ENCODE data around the gene ABI3.
A peak's percentile ranks its signal among the peaks of the same experiment; 100 is the strongest.

Gene ABI3

DNA sequence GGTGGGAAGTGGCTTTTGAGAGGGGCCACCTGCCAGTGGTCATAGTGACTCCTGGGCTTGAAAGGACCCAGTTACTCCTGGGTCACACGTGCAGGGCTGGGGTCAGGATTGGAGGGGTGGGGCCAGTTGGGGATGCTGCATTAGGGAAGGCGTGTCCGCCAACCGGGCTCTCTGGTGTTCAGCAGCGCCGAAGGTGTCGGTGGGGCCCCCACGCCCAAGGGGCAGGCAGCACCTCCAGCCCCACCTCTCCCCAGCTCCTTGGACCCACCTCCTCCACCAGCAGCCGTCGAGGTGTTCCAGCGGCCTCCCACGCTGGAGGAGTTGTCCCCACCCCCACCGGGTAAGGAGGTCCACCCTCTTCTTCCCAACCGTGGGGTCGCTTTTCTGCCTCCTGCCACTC is 9.5 kb downstream of the ABI3 start:
- in situ Hi-C loops (cut with HindIII; ENCODE audit: low pct_ligation_motif_present, low sequenced_read_pairs) = no loop called here
- TF ChIP-seq CTCF (IDR thresholded peaks at IDR 0.05; ENCODE audit: low read depth, low read length, missing control alignments) = no peak
- DNase-seq = no peak
- H3K4me3 ChIP-seq (ENCODE audit: low read depth, low read length) = no peak overlapping the region
- H3K27ac ChIP-seq = no peak overlapping the region
- peaks cover 15% of the 10 kb centered on the region for H3K27me3 ChIP-seq (replicated peaks)
- no peaks in the 10 kb centered on the region for H3K36me3 ChIP-seq (replicated peaks)

GRCh38 chr17:49223168-49223516 is 12.6 kb downstream of the ABI3 start:
- Histone ChIP-seq H3K27ac (no peak overlapping the region), H3K27me3 (replicated peaks) (peaks cover 24% of the 10 kb centered on the region), H3K36me3 (replicated peaks) (no peaks in the 10 kb centered on the region), H3K4me3 (ENCODE audit: low read depth, low read length) (no peak overlapping the region)
- in situ Hi-C loops (cut with HindIII; ENCODE audit: low pct_ligation_motif_present, low sequenced_read_pairs) = no loop called here
- TF ChIP-seq CTCF (IDR thresholded peaks at IDR 0.05; ENCODE audit: low read depth, low read length, missing control alignments) = no peak
- DNase-seq = no peak

GRCh38 chr17:49223517-49224197 is 13.2 kb downstream of the ABI3 start:
- Histone ChIP-seq H3K27ac (no peak overlapping the region), H3K36me3 (replicated peaks) (no peaks in the 10 kb centered on the region), H3K4me3 (ENCODE audit: low read depth, low read length) (peak overlapping the region; percentile 12), H3K27me3 (replicated peaks) (peaks cover 24% of the 10 kb centered on the region)
- in situ Hi-C loops (cut with HindIII; ENCODE audit: low pct_ligation_motif_present, low sequenced_read_pairs) = no loop called here
- peak; percentile 27 for DNase-seq
- peak; percentile 94 for TF ChIP-seq CTCF (IDR thresholded peaks at IDR 0.05; ENCODE audit: low read depth, low read length, missing control alignments)

DNA sequence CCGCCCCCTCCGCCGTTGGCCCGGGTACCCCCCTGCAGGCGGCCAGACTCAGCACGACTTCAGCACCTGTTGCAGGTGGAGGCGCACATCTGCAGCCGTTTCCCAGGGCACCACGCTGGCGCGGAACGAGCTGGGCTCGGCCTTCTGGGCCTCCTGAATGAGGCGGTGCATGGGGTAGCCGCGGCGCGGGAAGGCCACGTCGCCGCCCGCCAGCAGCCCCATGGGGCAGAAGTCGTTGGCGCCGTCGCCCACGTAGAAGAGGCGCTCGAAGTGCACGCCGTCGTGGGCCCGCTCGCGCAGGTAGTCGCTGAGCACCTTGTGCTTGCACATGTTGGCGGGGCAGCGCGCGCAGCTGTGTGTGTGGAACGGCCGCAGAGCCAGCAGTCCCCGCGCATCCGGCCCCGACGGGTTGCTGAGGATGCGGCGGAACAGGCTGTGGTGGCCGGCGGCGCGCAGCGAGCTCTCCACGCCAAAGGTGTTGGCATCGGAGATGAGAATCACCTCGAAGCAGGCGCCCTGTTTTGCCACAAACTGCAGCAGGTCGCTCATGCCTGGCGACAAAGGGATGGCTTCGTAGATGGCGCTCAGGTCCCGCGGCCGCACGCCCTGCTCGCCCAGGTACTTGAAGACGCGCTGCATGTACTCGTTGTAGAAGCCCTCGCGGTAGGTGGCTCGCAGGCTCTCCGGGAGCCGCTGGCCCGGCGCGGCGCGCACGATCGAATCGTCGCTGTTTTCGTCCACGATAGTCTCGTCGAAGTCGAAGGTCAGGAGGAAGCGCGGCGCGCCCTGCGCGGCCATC is 13.9 kb downstream of the ABI3 start:
- DNase-seq = no peak
- TF ChIP-seq CTCF (IDR thresholded peaks at IDR 0.05; ENCODE audit: low read depth, low read length, missing control alignments) = no peak
- no peaks in the 10 kb centered on the region for H3K36me3 ChIP-seq (replicated peaks)
- no peak overlapping the region for H3K27ac ChIP-seq
- peak overlapping the region; percentile 12 for H3K4me3 ChIP-seq (ENCODE audit: low read depth, low read length)
- H3K27me3 ChIP-seq (replicated peaks) = peaks cover 24% of the 10 kb centered on the region
- in situ Hi-C loops (cut with HindIII; ENCODE audit: low pct_ligation_motif_present, low sequenced_read_pairs) = no loop called here

DNA sequence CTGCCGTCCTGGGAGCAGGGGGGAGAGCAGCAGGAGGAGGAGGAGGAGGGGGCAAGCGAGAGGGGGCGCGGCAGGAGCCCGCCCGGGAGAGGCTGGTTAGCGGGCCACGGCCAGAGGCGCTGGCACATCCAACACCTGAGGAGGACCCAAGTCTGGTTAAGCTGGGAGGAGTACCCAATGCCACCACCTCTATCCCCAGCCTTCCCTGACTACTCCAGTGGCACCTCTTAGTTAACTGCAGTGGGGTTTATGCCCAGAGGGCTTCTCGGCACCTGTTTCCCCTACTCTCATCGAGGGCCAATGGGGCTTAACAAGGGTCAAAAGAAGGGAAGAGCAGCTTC is 14.5 kb downstream of the ABI3 start:
- no peak for DNase-seq
- no peak for TF ChIP-seq CTCF (IDR thresholded peaks at IDR 0.05; ENCODE audit: low read depth, low read length, missing control alignments)
- peaks cover 24% of the 10 kb centered on the region for H3K27me3 ChIP-seq (replicated peaks)
- H3K36me3 ChIP-seq (replicated peaks) = no peaks in the 10 kb centered on the region
- no peak overlapping the region for H3K27ac ChIP-seq
- H3K4me3 ChIP-seq (ENCODE audit: low read depth, low read length) = no peak overlapping the region
- in situ Hi-C loops (cut with HindIII; ENCODE audit: low pct_ligation_motif_present, low sequenced_read_pairs) = no loop called here
